ENCODE results near the gene CNTNAP5. TPM values are rescaled to one million over a fixed set of nuclear protein-coding genes. Genes with fewer than 3 reads are reported as not detected.

Gene CNTNAP5
- polyA plus RNA-seq, 4 donors, result 0.04 to 0.19 (median 0.04) TPM; not detected in 1

- DNase-seq (ENCODE audit: low read depth in 4 of 4, low spot score in 3 of 4), result no peak
Observed at GRCh38 chr2:124533226-124533954, 508.3 kb downstream of the CNTNAP5 start.

- no peak for DNase-seq (ENCODE audit: low read depth in 4 of 4, low spot score in 3 of 4)
Observed at GRCh38 chr2:124534028-124534427, 508.9 kb downstream of the CNTNAP5 start.

GRCh38 chr2:124535816-124536215, 510.7 kb downstream of the CNTNAP5 start:
- no peak for DNase-seq (ENCODE audit: low read depth in 4 of 4, low spot score in 3 of 4)

- no peak for DNase-seq (ENCODE audit: low read depth in 4 of 4, low spot score in 3 of 4)
Observed at GRCh38 chr2:124536591-124536990, 511.5 kb downstream of the CNTNAP5 start.

GRCh38 chr2:124538549-124538948, 513.5 kb downstream of the CNTNAP5 start:
- no peak for DNase-seq (ENCODE audit: low read depth in 4 of 4, low spot score in 3 of 4)

GRCh38 chr2:124540805-124541204, 515.7 kb downstream of the CNTNAP5 start:
- no peak for DNase-seq (ENCODE audit: low read depth in 4 of 4, low spot score in 3 of 4)

- DNase-seq (ENCODE audit: low read depth in 4 of 4, low spot score in 3 of 4), result no peak
Observed at GRCh38 chr2:124542932-124543640, 518.0 kb downstream of the CNTNAP5 start.

- no peak for DNase-seq (ENCODE audit: low read depth in 4 of 4, low spot score in 3 of 4)
Observed at GRCh38 chr2:124547700-124548099, 522.6 kb downstream of the CNTNAP5 start.

- DNase-seq (ENCODE audit: low read depth in 4 of 4, low spot score in 3 of 4), result no peak
Observed at GRCh38 chr2:124558277-124558905, 533.3 kb downstream of the CNTNAP5 start.

- DNase-seq (ENCODE audit: low read depth in 4 of 4, low spot score in 3 of 4), result no peak
Observed at GRCh38 chr2:124559236-124559635, 534.1 kb downstream of the CNTNAP5 start.

- no peak for DNase-seq (ENCODE audit: low read depth in 4 of 4, low spot score in 3 of 4)
Observed at GRCh38 chr2:124560592-124561112, 535.6 kb downstream of the CNTNAP5 start.

GRCh38 chr2:124561486-124561885, 536.4 kb downstream of the CNTNAP5 start:
- DNase-seq (ENCODE audit: low read depth in 4 of 4, low spot score in 3 of 4), result no peak

GRCh38 chr2:124563426-124563825, 538.3 kb downstream of the CNTNAP5 start:
- no peak for DNase-seq (ENCODE audit: low read depth in 4 of 4, low spot score in 3 of 4)

GRCh38 chr2:124566518-124566970, 541.5 kb downstream of the CNTNAP5 start:
- no peak for DNase-seq (ENCODE audit: low read depth in 4 of 4, low spot score in 3 of 4)

GRCh38 chr2:124570872-124571271, 545.8 kb downstream of the CNTNAP5 start:
- no peak for DNase-seq (ENCODE audit: low read depth in 4 of 4, low spot score in 3 of 4)

GRCh38 chr2:124571836-124572235, 546.7 kb downstream of the CNTNAP5 start:
- no peak for DNase-seq (ENCODE audit: low read depth in 4 of 4, low spot score in 3 of 4)

- no peak for DNase-seq (ENCODE audit: low read depth in 4 of 4, low spot score in 3 of 4)
Observed at GRCh38 chr2:124572934-124573634, 548.0 kb downstream of the CNTNAP5 start.

GRCh38 chr2:124575497-124575896, 550.4 kb downstream of the CNTNAP5 start:
- no peak for DNase-seq (ENCODE audit: low read depth in 4 of 4, low spot score in 3 of 4)

GRCh38 chr2:124580263-124580662, 555.2 kb downstream of the CNTNAP5 start:
- no peak for DNase-seq (ENCODE audit: low read depth in 4 of 4, low spot score in 3 of 4)

GRCh38 chr2:124582387-124582786, 557.3 kb downstream of the CNTNAP5 start:
- no peak for DNase-seq (ENCODE audit: low read depth in 4 of 4, low spot score in 3 of 4)

- DNase-seq (ENCODE audit: low read depth in 4 of 4, low spot score in 3 of 4), result no peak
Observed at GRCh38 chr2:124584615-124585014, 559.5 kb downstream of the CNTNAP5 start.

Data from right renal pelvis (tissue), 4 donors.